OCI-LY7 (cell line): ENCODE data around the gene WWOX.

ENCODE experiments used
- CTCF ChIP-seq: fragments of 200-600 bp; sonication (generic); conservative IDR thresholded peaks from 2 replicates; pipeline ENCODE4 v1.5.1; 2014; ENCODE audit warnings: mild to moderate bottlenecking, antibody characterized with exemption, low read length, moderate library complexity, mixed read lengths
- EZH2phosphoT487 ChIP-seq: fragments of 200-600 bp; sonication (generic); IDR thresholded peaks from 2 replicates; pipeline ENCODE4 v1.6.1; 2018; ENCODE audit warnings: low read depth, borderline replicate concordance, mild to moderate bottlenecking, mixed run types, antibody characterized with exemption, low read length, moderate library complexity, mixed read lengths

DNA sequence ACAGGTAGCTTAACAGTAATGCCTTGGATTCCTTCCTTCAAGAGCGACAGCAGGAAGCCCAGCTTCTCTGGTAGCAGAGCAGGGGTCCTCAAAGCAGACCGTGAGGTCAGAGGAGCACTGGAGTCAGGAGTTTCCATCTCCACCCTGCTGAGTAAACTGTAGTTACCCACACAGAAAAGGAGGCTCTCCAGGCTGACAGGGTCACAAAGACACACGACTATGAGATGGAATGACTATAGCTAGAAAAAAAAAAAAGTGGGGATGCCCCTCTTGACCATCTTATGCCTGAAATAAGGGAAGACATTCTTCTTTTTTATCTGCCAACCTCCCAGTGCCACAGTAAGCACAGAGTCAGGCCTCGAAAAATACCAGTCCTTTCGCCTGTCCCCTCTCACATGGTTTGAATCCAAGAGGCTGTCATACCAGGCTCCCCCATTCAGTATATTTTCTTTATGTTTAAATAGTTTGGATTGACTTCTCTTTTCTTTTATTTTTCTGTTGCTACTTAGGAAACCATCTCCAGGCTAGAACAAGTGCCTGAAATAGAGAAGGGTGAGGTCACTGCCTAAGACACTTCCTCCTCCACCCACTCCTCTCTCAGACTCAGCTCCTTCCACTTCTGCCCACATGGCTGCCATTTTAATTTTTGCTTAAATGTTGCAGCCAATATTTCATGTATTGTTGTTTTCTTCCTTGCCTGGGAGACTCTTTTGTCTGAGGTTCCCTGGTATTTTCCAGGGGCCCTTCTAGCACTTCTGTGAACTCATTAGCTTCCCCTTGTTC lies 793.7 kb downstream of the WWOX start:
- TF ChIP-seq CTCF (no peak), EZH2phosphoT487 (no peak)
